H9 (cell line): ENCODE data around the gene CEP68. TPM values are rescaled to one million over a fixed set of nuclear protein-coding genes. Genes with fewer than 3 reads are reported as not detected.
"Not testable (repeated sequence)": the region's sequence is repeated elsewhere in the genome, so short reads cannot be mapped to it uniquely, and the experiment has no call there.

Source experiments
- DNase-seq: peaks from one replicate; pipeline ENCODE4 v3.0.0-alpha.2; 2017
- H2AFZ ChIP-seq: one replicate; pipeline ENCODE4 v1.6.1; 2013; ENCODE audit warnings: mild to moderate bottlenecking, low read length, control low read depth, moderate library complexity
- H2AK5ac ChIP-seq: 2 replicates; pipeline ENCODE4 v1.6.1; 2013; ENCODE audit warnings: low read length, control low read depth, mixed read lengths; ENCODE audit not compliant: insufficient read length
- H2BK120ac ChIP-seq: one replicate; pipeline ENCODE4 v1.6.1; 2013; ENCODE audit warnings: low read depth, mild to moderate bottlenecking, low read length, control low read depth, inconsistent platforms; ENCODE audit not compliant: poor library complexity, severe bottlenecking
- H2BK12ac ChIP-seq: 2 replicates; pipeline ENCODE4 v1.6.1; 2013; ENCODE audit warnings: low read length, control low read depth, mixed read lengths, low read depth; ENCODE audit not compliant: insufficient read length
- H2BK15ac ChIP-seq: 2 replicates; pipeline ENCODE4 v1.6.1; 2013; ENCODE audit warnings: low read depth, low read length, control low read depth
- H2BK20ac ChIP-seq: one replicate; pipeline ENCODE4 v1.6.1; 2013; ENCODE audit warnings: low read depth, mild to moderate bottlenecking, low read length, control low read depth, inconsistent platforms; ENCODE audit not compliant: poor library complexity, severe bottlenecking
- H2BK5ac ChIP-seq: 2 replicates; pipeline ENCODE4 v1.6.1; 2013; ENCODE audit warnings: low read length, control low read depth, mixed read lengths; ENCODE audit not compliant: insufficient read length
- H3K14ac ChIP-seq: 2 replicates; pipeline ENCODE4 v1.6.1; 2013; ENCODE audit warnings: low read length, control low read depth; ENCODE audit not compliant: insufficient read depth
- H3K18ac ChIP-seq: 2 replicates; pipeline ENCODE4 v1.6.1; 2013; ENCODE audit warnings: low read depth, mild to moderate bottlenecking, mixed read lengths, low read length, control low read depth; ENCODE audit not compliant: insufficient read length
- H3K23ac ChIP-seq: 2 replicates; pipeline ENCODE4 v1.6.1; 2013; ENCODE audit warnings: low read length, control low read depth, mixed read lengths, low read depth; ENCODE audit not compliant: insufficient read length
- H3K23me2 ChIP-seq: 2 replicates; pipeline ENCODE4 v1.6.1; 2013; ENCODE audit warnings: low read depth, mild to moderate bottlenecking, mixed read lengths, low read length, control low read depth; ENCODE audit not compliant: insufficient read length, poor library complexity, severe bottlenecking
- H3K27ac ChIP-seq: 2 replicates; pipeline ENCODE4 v1.5.1; 2013; ENCODE audit warnings: low read length, control low read depth, mixed read lengths, low read depth; ENCODE audit not compliant: insufficient read length
- H3K27me3 ChIP-seq: 2 replicates; pipeline ENCODE4 v1.6.1; 2013; ENCODE audit warnings: low read length, control low read depth, inconsistent platforms; ENCODE audit not compliant: insufficient read depth
- H3K4ac ChIP-seq: 2 replicates; pipeline ENCODE4 v1.6.1; 2013; ENCODE audit warnings: low read depth, mild to moderate bottlenecking, control low read depth, inconsistent platforms, low read length, moderate library complexity
- H3K4me1 ChIP-seq: 2 replicates; pipeline ENCODE4 v1.6.1; 2013; ENCODE audit warnings: low read length, control low read depth, inconsistent platforms; ENCODE audit not compliant: insufficient read depth
- H3K4me2 ChIP-seq: 2 replicates; pipeline ENCODE4 v1.6.1; 2013; ENCODE audit warnings: low read length, control low read depth, mixed read lengths; ENCODE audit not compliant: insufficient read length, insufficient read depth
- H3K56ac ChIP-seq: 2 replicates; pipeline ENCODE4 v1.6.1; 2013; ENCODE audit warnings: low read depth, mild to moderate bottlenecking, mixed read lengths, low read length, control low read depth; ENCODE audit not compliant: insufficient read length
- H3K79me1 ChIP-seq: 2 replicates; pipeline ENCODE4 v1.6.1; 2013; ENCODE audit warnings: low read depth, mild to moderate bottlenecking, moderate library complexity, low read length, control low read depth, inconsistent platforms; ENCODE audit not compliant: insufficient read depth, poor library complexity, severe bottlenecking
- H3K79me2 ChIP-seq: 2 replicates; pipeline ENCODE4 v1.6.1; 2013; ENCODE audit warnings: low read length, control low read depth, inconsistent platforms; ENCODE audit not compliant: insufficient read depth
- H3K9ac ChIP-seq: 2 replicates; pipeline ENCODE4 v1.6.1; 2013; ENCODE audit warnings: low read length, control low read depth, mixed read lengths; ENCODE audit not compliant: insufficient read length; ENCODE audit errors: extremely low read depth
- H3K9me3 ChIP-seq: one replicate; pipeline ENCODE4 v1.6.1; 2013; ENCODE audit warnings: low read depth, low read length, inconsistent platforms; ENCODE audit not compliant: control insufficient read depth
- H3T11ph ChIP-seq: one replicate; pipeline ENCODE4 v1.6.1; 2013; ENCODE audit warnings: mild to moderate bottlenecking, low read length, control low read depth, inconsistent platforms
- H4K20me1 ChIP-seq: one replicate; pipeline ENCODE4 v1.6.1; 2013; ENCODE audit not compliant: control insufficient read depth, insufficient read length, insufficient read depth
- H4K5ac ChIP-seq: 2 replicates; pipeline ENCODE4 v1.6.1; 2013; ENCODE audit warnings: low read depth, mild to moderate bottlenecking, mixed read lengths, low read length, control low read depth; ENCODE audit not compliant: insufficient read length
- H4K8ac ChIP-seq: replicated peaks from 2 replicates; pipeline ENCODE4 v1.6.1; 2013; ENCODE audit warnings: low read length, control low read depth, mixed read lengths, low read depth; ENCODE audit not compliant: insufficient read length
- H4K91ac ChIP-seq: 2 replicates; pipeline ENCODE4 v1.6.1; 2013; ENCODE audit warnings: low read depth, mild to moderate bottlenecking, moderate library complexity, mixed read lengths, low read length, control low read depth; ENCODE audit not compliant: insufficient read length
- H3K27ac Mint-ChIP-seq, 3 experiments: 2 replicates in 2 of 3; 3 replicates in 1 of 3; pipeline ENCODE4 v1.8.0; 2020 to 2021; ENCODE audit warnings: mixed read lengths in 3 of 3, mild to moderate bottlenecking in 1 of 3, moderate library complexity in 1 of 3
- H3K27me3 Mint-ChIP-seq: 2 replicates; pipeline ENCODE4 v1.8.0; 2021; ENCODE audit warnings: low read depth, mild to moderate bottlenecking, moderate library complexity, mixed read lengths
- H3K36me3 Mint-ChIP-seq, 3 experiments: 2 replicates in 2 of 3; 3 replicates in 1 of 3; pipeline ENCODE4 v1.8.0; 2020 to 2021; ENCODE audit warnings: low read depth in 3 of 3, mixed read lengths in 3 of 3; ENCODE audit not compliant: insufficient read depth in 1 of 3
- H3K4me1 Mint-ChIP-seq, 2 experiments: 2 replicates each; pipeline ENCODE4 v1.8.0; 2020; ENCODE audit warnings: mixed read lengths in 2 of 2
- H3K4me3 Mint-ChIP-seq, 2 experiments: 2 replicates in 1 of 2; 3 replicates in 1 of 2; pipeline ENCODE4 v1.8.0; 2020 to 2021; ENCODE audit warnings: mild to moderate bottlenecking in 2 of 2, mixed read lengths in 2 of 2, moderate library complexity in 1 of 2
- H3K9me3 Mint-ChIP-seq, 2 experiments: 2 replicates in 1 of 2; 3 replicates in 1 of 2; pipeline ENCODE4 v1.8.0; 2020; ENCODE audit warnings: mild to moderate bottlenecking in 2 of 2, mixed read lengths in 2 of 2, moderate library complexity in 1 of 2
- WGBS: extraction: QIAGEN DNeasy Blood & Tissue Kit; methylation state at CpG from one replicate; pipeline ENCODE4 v1.1.7; 2013; ENCODE audit warnings: missing lambda C conversion rate, low lambda C conversion rate, mixed read lengths; ENCODE audit not compliant: insufficient read length; ENCODE audit errors: extremely low coverage; 5-methylcytosine and 5-hydroxymethylcytosine counted together
- total RNA-seq: library from RNA; stranded (reverse); gene quantifications from 2 replicates; pipeline ENCODE4 v1.2.1, GENCODE V29; 2021
- TF ChIP-seq, protein P1 (sequence below): fragments of 200-600 bp; sonication (generic); conservative IDR thresholded peaks from 3 replicates; pipeline ENCODE4 v1.8.0; 2021; ENCODE audit warnings: antibody characterized with exemption, mild to moderate bottlenecking

The CEP68 gene
- total RNA-seq, 1 experiment from 2014 or later, result 20.2 TPM

DNA sequence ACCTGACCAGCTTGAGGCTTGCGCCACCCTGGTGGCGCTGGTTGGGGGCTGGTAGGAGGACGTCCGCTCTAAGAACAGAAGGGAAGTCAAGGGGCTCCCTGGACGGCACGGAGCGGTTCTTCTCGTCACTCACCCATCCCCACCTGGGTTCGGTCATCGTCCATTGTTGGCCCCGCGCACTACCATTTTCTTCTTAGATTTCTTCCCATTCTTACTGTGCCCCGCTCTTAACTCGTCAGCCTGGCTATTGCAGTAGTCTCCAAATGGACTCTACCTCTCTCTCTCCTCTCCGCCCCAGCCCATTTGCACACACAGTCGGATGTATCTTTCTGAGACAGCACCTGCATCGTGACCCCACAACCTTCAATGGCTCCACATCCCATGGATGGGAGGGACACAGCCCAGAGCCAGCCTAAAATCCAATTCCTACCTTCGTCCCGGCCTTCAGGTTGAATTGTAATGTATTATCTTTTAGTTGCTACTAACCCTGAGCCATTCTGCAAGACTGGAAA is 74.5 kb downstream of the CEP68 start:
- Histone ChIP-seq H3K18ac (peak overlapping the region; percentile 18), H2BK5ac (no peak overlapping the region), H3K9ac (peak overlapping the region; percentile 29), H2AFZ (peak overlapping the region; percentile 35), H3K27me3 (no peaks in the 10 kb centered on the region), H2BK20ac (no peak overlapping the region), H3K14ac (peak overlapping the region; percentile 33; the same call in 1 of the 2 replicates), H4K8ac (no peak overlapping the region), H3T11ph (no peak overlapping the region), H2AK5ac (no peak overlapping the region), H3K56ac (no peak overlapping the region), H4K5ac (peak overlapping the region; percentile 4), H3K9me3 (no peaks in the 10 kb centered on the region), H3K4ac (no peak overlapping the region), H3K23me2 (peaks cover 2% of the 10 kb centered on the region), H2BK15ac (no peak overlapping the region), H3K23ac (no peak overlapping the region), H3K79me2 (peaks cover 24% of the 10 kb centered on the region), H2BK120ac (no peak overlapping the region), H3K79me1 (peaks cover 9% of the 10 kb centered on the region), H3K4me2 (peak overlapping the region; percentile 65), H4K20me1 (no peaks in the 10 kb centered on the region), H3K27ac (peak overlapping the region; percentile 19), H3K4me1 (no peaks in the 10 kb centered on the region), H2BK12ac (no peak overlapping the region), H4K91ac (no peak overlapping the region)
- Mint-ChIP-seq H3K4me3 (peak overlapping the region; percentile 98 to 100), H3K27me3 (no peaks in the 10 kb centered on the region), H3K36me3 (peaks cover 0 to 5% (median 0%) of the 10 kb centered on the region in 3 experiments; a peak in 3 of 7 replicates), H3K27ac (peak overlapping the region; percentile 95 to 98 (median 97)), H3K9me3 (no peaks in the 10 kb centered on the region; a peak in 1 of 5 replicates), H3K4me1 (peaks cover 25 to 38% of the 10 kb centered on the region in 2 experiments)
- TF ChIP-seq, protein P1, sequence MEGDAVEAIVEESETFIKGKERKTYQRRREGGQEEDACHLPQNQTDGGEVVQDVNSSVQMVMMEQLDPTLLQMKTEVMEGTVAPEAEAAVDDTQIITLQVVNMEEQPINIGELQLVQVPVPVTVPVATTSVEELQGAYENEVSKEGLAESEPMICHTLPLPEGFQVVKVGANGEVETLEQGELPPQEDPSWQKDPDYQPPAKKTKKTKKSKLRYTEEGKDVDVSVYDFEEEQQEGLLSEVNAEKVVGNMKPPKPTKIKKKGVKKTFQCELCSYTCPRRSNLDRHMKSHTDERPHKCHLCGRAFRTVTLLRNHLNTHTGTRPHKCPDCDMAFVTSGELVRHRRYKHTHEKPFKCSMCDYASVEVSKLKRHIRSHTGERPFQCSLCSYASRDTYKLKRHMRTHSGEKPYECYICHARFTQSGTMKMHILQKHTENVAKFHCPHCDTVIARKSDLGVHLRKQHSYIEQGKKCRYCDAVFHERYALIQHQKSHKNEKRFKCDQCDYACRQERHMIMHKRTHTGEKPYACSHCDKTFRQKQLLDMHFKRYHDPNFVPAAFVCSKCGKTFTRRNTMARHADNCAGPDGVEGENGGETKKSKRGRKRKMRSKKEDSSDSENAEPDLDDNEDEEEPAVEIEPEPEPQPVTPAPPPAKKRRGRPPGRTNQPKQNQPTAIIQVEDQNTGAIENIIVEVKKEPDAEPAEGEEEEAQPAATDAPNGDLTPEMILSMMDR, result no peak; the same call in 2 of the 3 replicates
- DNase-seq, result no peak
- no CpG with 5 or more reads among the region's 19 CpGs for WGBS

DNA sequence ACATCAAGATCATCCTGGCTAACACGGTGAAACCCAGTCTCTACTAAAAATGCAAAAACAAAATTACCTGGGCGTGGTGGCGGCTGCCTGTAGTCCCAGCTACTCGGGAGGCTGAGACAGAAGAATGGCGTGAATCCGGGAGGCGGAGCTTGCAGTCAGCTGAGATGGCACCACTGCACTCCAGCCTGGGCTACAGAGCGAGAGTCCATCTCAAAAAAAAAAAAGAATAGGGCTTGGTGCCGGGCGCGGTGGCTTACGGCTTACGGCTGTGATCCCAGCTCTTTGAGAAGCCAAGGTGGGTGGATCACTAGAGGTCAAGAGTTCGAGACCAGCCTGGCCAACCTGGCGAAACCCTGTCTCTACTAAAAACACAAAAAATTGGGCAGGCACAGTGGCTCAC is 76.7 kb downstream of the CEP68 start:
- H2BK120ac ChIP-seq, H2BK20ac ChIP-seq, H3K79me1 ChIP-seq, H3K9me3 ChIP-seq, H3K27me3 Mint-ChIP-seq, H3K36me3 Mint-ChIP-seq, H3K27ac ChIP-seq, H2AK5ac ChIP-seq, H3K4me1 ChIP-seq, H2BK15ac ChIP-seq, H3K4ac ChIP-seq, H3K27me3 ChIP-seq, H3K14ac ChIP-seq, H2AFZ ChIP-seq, H3K23me2 ChIP-seq, H3T11ph ChIP-seq, H3K23ac ChIP-seq, H4K8ac ChIP-seq, H3K9ac ChIP-seq, H3K4me2 ChIP-seq, H3K4me3 Mint-ChIP-seq, H3K27ac Mint-ChIP-seq, H4K91ac ChIP-seq, H2BK5ac ChIP-seq, DNase-seq, H3K9me3 Mint-ChIP-seq, H3K18ac ChIP-seq, H4K5ac ChIP-seq, H3K56ac ChIP-seq, H4K20me1 ChIP-seq, H2BK12ac ChIP-seq: not testable (repeated sequence)
- peaks cover 10 to 22% of the 10 kb centered on the region in 2 experiments for H3K4me1 Mint-ChIP-seq
- H3K79me2 ChIP-seq, result peaks cover 14% of the 10 kb centered on the region
- WGBS, result no CpG with 5 or more reads among the region's 15 CpGs
